HG02571 (cell line): ENCODE results near the gene CCDC7.

ENCODE experiments used
- ATAC-seq: cut with Tn5 transposase; IDR thresholded peaks from one replicate; pipeline ENCODE4 v1.9.1; 2021; ENCODE audit warnings: mild to moderate bottlenecking, moderate library complexity; ENCODE audit not compliant: unreplicated experiment

The CCDC7 gene

GRCh38 chr10:32922170-32922569 is 476.2 kb downstream of the CCDC7 start:
- ATAC-seq, result no peak

- no peak for ATAC-seq
These were observed 477.2 kb downstream of the CCDC7 start for GRCh38 chr10:32923134-32923533.

GRCh38 chr10:32923849-32924248 is 477.9 kb downstream of the CCDC7 start:
- ATAC-seq, result no peak
